ENCODE data around the gene MGA. TPM values are rescaled to one million over a fixed set of nuclear protein-coding genes. Genes with fewer than 3 reads are reported as not detected.
A peak's percentile ranks its signal among the peaks of the same experiment; 100 is the strongest.

Gene MGA
- total RNA-seq, 2 donors from 2014 or later = 42.9 to 62.5 TPM

DNA sequence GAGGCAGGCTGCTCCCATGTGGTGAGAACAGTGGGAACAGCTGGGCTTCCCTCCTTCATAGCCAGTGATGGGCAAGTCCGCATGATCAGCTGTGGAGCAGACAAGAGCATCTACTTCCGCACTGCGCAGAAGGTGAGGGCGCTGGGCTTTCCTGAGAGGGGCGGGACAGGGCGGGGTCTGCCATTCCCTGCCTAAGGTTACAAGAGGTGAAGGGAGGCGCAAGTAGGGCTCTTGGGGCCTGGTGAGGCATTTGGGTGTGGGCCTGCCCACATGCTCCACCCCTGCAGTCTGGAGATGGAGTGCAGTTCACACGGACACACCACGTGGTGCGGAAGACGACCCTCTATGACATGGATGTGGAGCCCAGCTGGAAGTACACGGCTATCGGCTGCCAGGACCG lies 157.1 kb downstream of the MGA start:
- no peak overlapping the region for H3K27ac ChIP-seq
- no peak for TF ChIP-seq POLR2A (IDR thresholded peaks at IDR 0.05)
- no peak for TF ChIP-seq CTCF (IDR thresholded peaks at IDR 0.05)
- TF ChIP-seq POLR2AphosphoS5 (IDR thresholded peaks at IDR 0.05) = no peak
- no peaks in the 10 kb centered on the region for H3K27me3 ChIP-seq (replicated peaks; ENCODE audit: insufficient read depth)
- no peak for DNase-seq (ENCODE audit: low spot score)
- intact Hi-C loops (cut with DNase I) = no loop called here
- H3K4me1 ChIP-seq (replicated peaks) = no peaks in the 10 kb centered on the region
- no peak overlapping the region for H3K4me3 ChIP-seq
- H3K36me3 ChIP-seq = peaks cover 2 to 31% of the 10 kb centered on the region in 2 donors
- H3K9me3 ChIP-seq = no peaks in the 10 kb centered on the region
- WGBS = 88% methylated on average over 14 of the region's 14 CpGs

- DNase-seq (ENCODE audit: low spot score) = no peak
- H3K27me3 ChIP-seq (replicated peaks; ENCODE audit: insufficient read depth) = no peaks in the 10 kb centered on the region
- no peak overlapping the region for H3K27ac ChIP-seq
- peaks cover 2 to 26% of the 10 kb centered on the region in 2 donors for H3K36me3 ChIP-seq
- H3K9me3 ChIP-seq = no peaks in the 10 kb centered on the region
- H3K4me3 ChIP-seq = no peak overlapping the region
- no peak for TF ChIP-seq POLR2A (IDR thresholded peaks at IDR 0.05)
- no peak for TF ChIP-seq CTCF (IDR thresholded peaks at IDR 0.05)
- no peak for TF ChIP-seq POLR2AphosphoS5 (IDR thresholded peaks at IDR 0.05)
- intact Hi-C loops (cut with DNase I) = no loop called here
- WGBS = 85% methylated on average over 6 of the region's 6 CpGs
- H3K4me1 ChIP-seq (replicated peaks) = no peaks in the 10 kb centered on the region
Observed at GRCh38 chr15:41817781-41818180, 157.6 kb downstream of the MGA start.

DNA sequence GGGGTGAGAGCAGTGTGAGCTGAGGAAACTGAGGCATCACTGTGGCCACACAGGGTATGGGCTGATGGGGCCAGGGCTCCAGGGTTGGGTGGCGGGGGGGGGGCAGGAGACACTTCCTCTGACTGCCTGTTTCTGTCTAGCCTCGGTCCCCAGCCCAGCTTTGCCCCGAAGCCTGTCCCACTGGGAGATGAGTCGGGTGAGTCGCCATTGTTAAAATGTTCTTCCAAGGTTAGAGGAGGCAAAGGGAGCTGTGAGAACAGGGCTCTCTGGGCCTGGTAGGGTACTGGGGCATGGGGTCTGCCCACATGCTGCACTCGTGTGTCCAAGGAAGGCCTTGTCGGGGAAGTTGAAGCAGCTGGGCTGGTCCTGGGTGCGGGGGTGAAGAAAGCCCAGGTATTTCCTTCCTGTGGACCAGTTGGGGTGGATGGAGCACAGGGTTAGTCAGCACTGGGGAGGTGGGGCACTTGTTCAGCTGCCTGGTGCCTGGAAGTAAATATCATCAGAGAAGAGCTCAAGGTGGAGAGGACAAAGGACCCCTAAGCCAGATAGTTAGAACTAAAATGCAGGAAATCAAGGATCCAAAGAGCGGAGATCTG lies 159.3 kb downstream of the MGA start:
- no peak for DNase-seq (ENCODE audit: low spot score)
- Histone ChIP-seq H3K27ac (no peak overlapping the region), H3K9me3 (no peaks in the 10 kb centered on the region), H3K27me3 (replicated peaks; ENCODE audit: insufficient read depth) (no peaks in the 10 kb centered on the region), H3K4me3 (no peak overlapping the region), H3K4me1 (replicated peaks) (no peaks in the 10 kb centered on the region), H3K36me3 (peaks cover 2 to 20% of the 10 kb centered on the region in 2 donors)
- TF ChIP-seq POLR2A (IDR thresholded peaks at IDR 0.05) (no peak), POLR2AphosphoS5 (IDR thresholded peaks at IDR 0.05) (no peak), CTCF (IDR thresholded peaks at IDR 0.05) (no peak)
- intact Hi-C loops (cut with DNase I) = no loop called here
- 82% methylated on average over 9 of the region's 9 CpGs for WGBS

DNA sequence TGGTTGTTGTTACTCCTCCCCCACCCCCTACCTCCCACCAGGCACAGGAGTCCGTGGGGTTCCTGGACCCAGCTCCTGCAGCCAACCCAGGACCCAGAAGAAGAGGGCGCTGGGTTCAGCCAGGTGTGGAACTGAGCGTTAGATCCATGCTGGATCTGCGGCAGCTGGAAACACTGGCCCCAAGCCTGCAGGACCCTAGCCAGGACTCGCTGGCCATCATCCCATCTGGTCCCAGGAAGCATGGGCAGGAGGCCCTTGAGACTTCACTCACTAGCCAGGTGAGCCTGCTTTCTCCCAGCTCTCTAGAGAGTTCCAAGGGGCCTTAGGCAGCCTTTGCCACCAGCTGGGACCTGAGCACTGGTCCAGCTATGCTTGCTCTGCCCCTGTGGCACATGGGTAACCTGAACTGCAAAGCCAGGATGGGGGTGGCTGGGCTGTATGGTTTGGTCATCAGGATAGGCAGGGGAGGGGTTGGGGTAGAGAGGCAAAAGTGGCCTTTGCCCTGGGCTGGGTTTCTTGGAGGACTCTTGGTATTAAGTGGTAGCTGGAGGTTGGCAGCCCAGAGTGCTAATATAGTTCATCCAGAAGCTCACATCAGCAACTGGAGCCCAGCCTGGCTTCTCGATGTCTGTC lies 160.7 kb downstream of the MGA start:
- H3K27ac ChIP-seq = no peak overlapping the region
- no peaks in the 10 kb centered on the region for H3K4me1 ChIP-seq (replicated peaks)
- WGBS = 37% methylated on average over 6 of the region's 6 CpGs
- peaks cover 2 to 20% of the 10 kb centered on the region in 2 donors for H3K36me3 ChIP-seq
- TF ChIP-seq POLR2A (IDR thresholded peaks at IDR 0.05) (no peak), POLR2AphosphoS5 (IDR thresholded peaks at IDR 0.05) (peak; percentile 26)
- peak; percentile 50 for DNase-seq (ENCODE audit: low spot score)
- H3K27me3 ChIP-seq (replicated peaks; ENCODE audit: insufficient read depth) = no peaks in the 10 kb centered on the region
- H3K4me3 ChIP-seq = no peak overlapping the region
- no peaks in the 10 kb centered on the region for H3K9me3 ChIP-seq
- intact Hi-C loops (cut with DNase I) = no loop called here

- H3K27ac ChIP-seq = no peak overlapping the region
- no peaks in the 10 kb centered on the region for H3K9me3 ChIP-seq
- no peaks in the 10 kb centered on the region for H3K4me1 ChIP-seq (replicated peaks)
- no peak overlapping the region for H3K4me3 ChIP-seq
- intact Hi-C loops (cut with DNase I) = no loop called here
- WGBS = 79% methylated on average over 4 of the region's 4 CpGs
- no peak for TF ChIP-seq POLR2A (IDR thresholded peaks at IDR 0.05)
- TF ChIP-seq POLR2AphosphoS5 (IDR thresholded peaks at IDR 0.05) = no peak
- no peak for TF ChIP-seq CTCF (IDR thresholded peaks at IDR 0.05)
- H3K36me3 ChIP-seq = peaks cover 2 to 20% of the 10 kb centered on the region in 2 donors
- no peaks in the 10 kb centered on the region for H3K27me3 ChIP-seq (replicated peaks; ENCODE audit: insufficient read depth)
- no peak for DNase-seq (ENCODE audit: low spot score)
Observed at GRCh38 chr15:41821831-41822230, 161.6 kb downstream of the MGA start.
